Activated CD4-positive, alpha-beta T cell treated with anti-CD3 and anti-CD28 coated beads, Interleukin-2, amount 50 U/mL, for 1 hour (primary cell): ENCODE results near the gene LDHAL6A.
"Not testable (repeated sequence)": the region's sequence is repeated elsewhere in the genome, so short reads cannot be mapped to it uniquely, and the experiment has no call there.

Experiments
- DNase-seq: peaks from one replicate; pipeline ENCODE4 v3.0.0-alpha.2; 2020

LDHAL6A gene

DNA sequence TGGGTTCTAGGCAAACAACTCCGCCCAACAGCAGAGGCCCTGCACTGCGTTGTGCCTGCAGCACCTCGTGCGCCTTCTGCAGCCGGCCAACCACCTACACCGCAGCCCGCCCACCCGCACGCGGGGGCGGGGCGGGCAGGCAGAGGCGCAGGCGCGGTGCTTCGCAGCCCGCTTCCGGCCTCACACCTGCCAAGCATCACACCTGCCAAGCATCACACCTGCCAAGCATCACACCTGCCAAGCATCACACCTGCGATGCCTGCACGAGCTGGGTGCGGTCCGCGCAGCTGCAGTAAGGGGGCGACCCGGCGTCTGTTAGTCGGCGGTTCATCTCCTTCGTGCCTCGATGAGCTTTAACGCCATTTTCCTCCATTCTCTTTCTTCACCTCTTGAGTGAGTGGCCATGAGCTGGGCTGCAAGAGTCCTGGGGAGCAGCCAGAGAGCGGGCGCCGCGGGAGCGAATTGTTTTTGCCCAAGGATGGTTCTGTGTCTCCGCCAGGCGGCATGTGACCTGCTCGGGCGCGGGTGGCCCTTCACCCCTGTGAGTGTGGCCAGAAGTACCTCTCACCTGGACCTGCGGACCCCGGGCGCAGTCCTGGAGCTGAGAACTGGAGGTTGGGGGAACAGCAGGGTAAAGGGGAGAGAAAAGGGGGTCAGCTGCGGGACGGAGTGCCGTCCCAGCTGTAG, at the start of gene LDHAL6A:
Gene LDHAL6A (plus strand): TSS at position 171 of the 687 bp plus-strand sequence. CDS start 825 bp downstream, outside the sequence.
- no peak for DNase-seq

DNA sequence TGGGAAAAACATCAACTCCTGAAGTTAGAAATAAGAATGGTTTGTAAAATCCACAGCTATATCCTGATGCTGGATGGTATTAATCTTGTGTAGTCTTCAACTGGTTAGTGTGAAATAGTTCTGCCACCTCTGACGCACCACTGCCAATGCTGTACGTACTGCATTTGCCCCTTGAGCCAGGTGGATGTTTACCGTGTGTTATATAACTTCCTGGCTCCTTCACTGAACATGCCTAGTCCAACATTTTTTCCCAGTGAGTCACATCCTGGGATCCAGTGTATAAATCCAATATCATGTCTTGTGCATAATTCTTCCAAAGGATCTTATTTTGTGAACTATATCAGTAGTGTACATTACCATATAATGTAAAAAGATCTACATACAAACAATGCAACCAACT, 48.3 kb upstream of the LDHAL6A start:
- not testable (repeated sequence) for DNase-seq

DNA sequence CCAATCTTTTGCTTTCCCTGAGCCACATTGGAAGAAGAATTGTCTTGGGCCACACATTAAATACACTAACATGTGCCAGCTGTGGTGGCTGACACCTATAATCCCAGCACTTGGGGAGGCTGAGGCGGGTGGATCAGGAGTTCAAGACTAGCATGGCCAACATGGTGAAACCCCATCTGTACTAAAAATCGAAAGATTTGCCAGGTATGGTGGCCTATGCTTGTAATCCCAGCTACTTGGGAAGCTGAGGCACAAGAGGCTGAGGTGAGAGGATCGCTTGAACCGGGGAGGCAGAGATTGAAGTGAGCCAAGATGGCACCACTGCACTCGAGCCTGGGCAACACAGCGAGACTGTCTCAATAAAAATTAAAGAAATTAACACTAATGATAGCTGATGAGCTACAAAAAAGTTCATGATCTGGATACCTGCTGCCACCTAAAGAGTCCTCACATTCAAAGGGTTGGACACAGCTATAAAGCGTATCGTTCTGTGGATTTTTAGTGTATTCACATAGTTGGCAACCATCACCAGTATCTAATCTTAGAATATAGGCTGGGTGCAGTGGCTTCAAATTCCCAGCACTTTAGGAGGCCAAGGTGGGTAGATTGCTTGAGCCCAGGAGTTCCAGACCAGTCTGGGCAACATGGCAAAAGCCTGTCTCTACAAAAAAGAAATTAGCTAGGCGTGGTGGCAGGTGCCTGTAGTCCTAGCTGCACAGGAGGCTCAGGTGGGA, 46.9 kb upstream of the LDHAL6A start:
- no peak for DNase-seq

DNA sequence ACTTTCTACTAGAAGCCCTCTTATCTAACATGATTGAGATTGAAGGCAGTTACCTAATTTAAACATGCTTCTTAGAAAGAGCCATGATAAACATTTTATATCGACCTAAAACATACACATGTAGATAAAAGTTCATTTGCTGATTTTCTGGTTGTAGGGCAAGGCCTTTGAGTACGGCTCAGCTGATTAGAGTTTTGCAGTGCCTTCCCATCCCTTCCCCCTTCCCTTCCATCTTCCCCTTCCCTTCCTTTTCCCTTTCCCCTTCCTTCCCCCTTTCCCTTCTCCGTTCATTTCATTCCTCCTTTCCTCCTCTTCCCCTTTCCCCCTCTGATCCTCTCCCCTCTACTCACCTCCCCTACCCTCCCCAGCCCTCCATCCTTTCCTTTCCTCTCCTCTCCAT, 39.2 kb upstream of the LDHAL6A start:
- no peak for DNase-seq

DNA sequence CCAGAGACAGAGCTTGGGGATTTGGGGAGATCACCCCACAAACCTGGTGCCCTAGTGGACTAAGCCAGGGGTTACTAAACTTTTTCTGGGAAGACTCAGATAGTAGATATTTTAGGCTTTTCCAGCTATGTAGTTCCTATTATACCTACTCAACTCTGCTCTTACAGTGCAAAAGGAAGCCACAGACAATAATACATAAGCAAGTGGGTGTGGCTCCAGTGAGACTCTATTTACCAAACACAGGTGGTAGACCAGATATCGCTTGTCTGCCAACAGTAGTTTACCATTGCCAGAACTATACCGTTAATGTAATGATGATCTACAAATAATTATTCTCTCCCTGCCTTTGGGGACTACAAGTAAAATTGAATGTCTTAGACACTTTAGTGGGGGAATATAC, 36.6 kb upstream of the LDHAL6A start:
- DNase-seq: no peak

DNA sequence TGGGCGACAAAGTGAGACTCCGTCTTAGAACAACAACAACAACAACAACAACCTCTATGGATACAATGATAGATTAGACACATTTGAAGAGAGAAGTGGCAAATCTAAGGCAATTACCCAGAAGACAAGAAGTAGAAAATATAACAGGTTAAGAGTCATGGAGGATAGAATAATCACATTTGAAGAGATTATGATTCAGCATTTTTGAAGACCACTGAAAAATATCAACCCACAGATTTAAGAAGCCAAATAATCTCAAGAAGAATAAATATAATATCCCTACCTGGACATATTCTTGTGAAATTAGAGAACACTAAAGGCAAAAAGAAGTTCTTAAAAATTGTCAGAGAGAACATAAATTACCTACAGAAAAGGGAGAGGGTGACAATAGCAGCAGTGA, 35.6 kb upstream of the LDHAL6A start:
- DNase-seq: no peak

DNA sequence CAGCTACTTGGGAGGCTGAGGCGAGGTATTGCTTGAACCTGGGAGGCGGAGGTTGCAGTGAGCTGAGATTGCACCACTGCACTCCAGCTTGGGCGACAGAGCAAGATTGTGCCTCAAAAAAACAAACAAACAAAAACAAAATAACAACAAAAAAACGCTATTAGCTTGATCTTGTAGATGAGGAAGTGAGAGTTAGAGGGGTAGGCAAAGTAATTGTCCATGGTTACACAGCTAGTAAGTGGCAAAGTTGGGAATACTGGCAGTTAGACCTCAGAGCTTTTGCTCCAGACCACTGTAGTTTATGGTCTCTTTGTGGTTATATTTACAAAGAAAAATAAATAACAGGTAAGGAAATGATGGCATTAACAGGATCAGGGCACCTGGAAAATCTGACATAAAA, 28.4 kb upstream of the LDHAL6A start:
- DNase-seq: no peak

DNA sequence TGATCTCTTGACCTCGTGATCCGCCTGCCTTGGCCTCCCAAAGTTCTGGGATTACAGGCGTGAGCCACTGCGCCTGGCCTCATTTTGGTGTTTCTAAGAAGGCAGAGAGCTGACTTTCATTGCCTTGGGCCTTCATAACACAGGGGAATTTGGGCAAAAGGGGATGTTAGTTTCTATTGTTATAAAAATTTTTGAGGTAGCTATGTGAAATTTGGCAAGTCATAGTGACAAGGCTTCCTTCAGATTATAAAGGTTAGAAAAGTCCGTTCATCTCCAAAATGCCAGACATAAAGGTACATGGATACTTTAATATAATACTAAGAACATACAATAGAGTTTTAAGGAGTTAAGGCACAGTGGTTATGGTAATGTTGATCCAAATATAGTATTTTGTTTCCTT, 26.3 kb upstream of the LDHAL6A start:
- DNase-seq: no peak

DNA sequence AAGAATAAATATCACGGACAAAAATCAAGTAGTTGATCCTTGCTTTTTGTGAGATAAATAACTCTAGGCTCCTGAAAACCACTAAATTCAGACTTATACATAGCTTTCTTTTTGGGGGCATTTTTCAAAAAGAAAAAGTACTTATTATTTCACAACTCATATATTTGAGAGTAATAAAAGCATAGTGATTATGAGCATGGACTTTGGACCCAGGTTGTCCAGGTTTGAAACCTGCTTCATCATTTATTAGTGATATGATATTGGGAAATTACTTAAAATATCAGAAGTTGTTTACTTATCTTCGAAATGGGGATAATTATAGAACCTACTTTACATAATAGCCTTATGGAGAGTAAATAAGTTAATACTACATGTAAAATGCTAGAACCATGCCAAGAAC, 17.0 kb upstream of the LDHAL6A start:
- no peak for DNase-seq

DNA sequence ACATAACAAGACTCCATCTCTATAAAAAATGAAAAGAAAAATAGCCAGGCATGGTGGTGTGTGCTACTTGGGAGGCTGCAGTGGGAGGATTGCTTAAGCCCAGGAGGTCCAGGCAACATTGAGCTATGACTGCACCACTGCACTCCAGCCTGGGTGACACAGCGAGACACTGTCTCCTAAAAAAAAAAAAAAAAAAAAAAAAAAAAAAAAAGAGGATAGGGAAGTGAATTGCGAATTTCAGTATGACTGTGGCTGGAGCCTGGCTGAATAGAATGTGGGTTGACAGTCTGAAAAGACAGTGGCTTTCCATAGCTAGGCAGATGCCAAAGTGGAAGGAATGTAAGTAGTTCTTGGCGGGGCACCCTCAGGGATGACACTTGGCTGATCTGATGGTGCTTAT, 6.4 kb upstream of the LDHAL6A start:
- DNase-seq: no peak

DNA sequence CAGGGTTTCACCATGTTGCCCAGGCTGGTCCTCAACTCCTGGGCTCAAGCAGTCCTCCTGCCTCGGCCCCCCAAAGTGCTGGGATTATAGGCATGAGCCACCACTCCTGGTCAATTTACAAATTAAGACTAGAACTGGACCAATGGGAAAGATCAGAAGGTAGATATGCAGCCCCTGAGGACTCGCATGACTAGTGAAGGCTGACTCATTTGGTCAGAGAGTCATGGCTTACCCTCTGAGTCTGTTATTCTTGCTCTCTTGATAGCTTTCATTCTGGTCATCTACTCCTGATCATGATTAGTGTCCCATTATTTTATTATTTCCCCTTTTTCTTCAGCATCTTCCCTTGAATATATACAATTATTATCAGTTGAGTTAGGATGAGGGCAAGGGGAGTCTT, 2.7 kb upstream of the LDHAL6A start:
- no peak for DNase-seq

DNA sequence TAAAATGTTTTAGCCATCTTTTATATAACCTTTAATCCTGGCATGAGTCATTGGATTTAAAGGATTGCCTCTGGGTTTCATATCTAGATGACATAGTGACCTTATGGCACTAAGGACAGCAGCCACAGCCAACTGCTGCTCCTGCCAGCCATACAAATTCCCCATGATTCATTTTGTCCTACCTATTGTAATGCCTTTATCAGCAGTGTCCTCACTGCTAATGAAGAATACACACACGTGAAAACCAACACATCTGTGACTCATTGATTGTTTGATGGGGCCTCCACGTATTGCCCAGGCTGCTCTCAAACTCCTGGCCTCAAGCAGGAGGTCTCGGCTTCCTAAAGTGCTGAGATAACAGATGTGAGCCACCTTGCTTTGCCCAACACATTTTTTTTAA, 1.8 kb downstream of the LDHAL6A start:
- DNase-seq: no peak

DNA sequence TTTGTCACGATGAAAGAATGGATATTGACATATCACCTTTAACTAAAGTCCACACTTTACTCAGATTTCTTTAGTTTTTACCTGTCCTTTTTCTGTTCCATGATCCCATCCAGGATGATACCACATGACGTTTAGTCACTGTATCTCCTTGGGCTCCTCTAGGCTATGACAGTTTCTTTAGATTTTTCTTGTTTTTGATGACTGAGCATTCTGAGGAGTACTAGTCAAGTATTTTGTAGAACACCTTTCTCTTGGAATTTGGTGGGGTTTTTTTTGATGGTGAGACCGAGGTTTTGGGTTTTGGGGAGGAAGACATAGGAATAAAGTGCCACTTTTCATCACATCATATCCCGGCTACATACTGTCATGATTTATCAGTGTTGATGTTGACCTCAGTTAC, 4.0 kb downstream of the LDHAL6A start:
- DNase-seq: no peak

DNA sequence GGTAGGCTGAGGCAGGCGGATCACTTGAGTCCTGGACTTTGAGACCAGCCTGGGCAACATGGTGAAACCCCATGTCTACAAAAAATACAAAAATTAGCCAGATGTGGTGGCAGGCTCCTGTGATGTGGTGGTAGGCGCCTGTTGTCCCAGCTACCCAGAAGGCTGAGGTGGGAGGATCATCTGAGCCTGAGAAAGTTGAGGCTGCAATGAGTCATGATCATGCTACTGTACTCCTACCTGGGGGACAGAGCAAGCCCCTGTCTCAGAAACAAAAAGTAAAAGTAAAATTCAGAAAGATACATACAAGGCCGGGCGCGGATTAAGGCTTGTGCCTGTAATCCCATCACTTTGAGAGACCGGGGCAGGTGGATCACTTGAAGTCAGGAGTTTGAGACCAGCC, 6.3 kb downstream of the LDHAL6A start:
- no peak for DNase-seq

DNA sequence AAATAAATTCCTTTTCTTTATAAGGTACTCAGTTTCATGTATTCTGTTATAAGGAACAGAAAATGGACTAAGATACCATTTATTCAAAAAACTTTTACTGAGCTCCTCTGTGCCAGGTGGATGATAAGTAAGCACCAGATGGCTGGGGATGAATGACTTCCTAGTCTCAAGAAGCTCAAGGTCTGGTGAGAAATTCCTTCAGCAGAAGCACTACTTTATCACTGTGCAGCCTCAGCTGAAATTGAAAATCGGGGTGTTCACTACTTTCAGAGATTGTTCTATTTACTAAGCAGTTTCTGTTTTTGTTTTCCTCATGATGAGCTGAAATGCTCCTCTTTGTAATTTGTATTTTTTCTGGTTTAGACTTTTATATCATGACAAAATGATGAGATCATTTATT, 7.8 kb downstream of the LDHAL6A start:
- no peak for DNase-seq

DNA sequence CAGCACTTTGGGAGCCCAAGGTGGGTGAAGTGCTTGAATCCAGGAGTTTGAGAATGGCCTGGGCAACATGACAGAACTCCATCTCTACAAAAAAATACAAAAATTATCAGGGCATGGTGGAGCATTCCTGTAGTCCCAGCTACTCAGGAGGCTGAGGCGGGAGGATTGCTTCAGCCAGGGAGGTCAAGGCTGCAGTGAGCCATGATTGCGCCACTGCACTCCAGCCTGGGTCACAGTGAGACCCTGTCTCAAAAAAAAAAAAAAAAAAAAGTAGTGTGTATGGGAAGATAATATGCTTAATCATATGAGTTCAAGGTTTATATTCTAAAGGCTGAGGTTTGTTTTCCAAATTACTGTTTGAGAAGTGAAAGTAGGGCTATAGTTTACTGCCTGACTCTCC, 10.7 kb downstream of the LDHAL6A start:
- no peak for DNase-seq

DNA sequence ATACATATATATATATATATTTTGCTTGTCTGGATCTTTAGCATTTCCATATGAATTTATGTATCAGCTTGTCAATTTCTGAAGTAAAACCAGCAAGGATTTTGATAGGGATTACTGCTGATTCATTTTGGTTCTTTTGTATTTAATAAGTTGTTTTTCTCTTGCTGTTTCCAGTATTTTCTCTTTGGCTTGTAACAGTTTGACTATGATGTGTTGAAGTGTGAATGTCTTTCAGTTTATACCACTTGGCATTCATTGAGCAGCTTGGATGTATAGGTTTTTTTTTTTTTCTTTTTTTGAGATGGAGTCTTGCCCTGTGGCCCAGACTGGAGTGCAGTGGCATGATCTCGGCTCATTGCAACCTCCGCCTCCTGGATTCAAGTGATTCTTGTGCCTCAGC, 12.4 kb downstream of the LDHAL6A start:
- DNase-seq: no peak

DNA sequence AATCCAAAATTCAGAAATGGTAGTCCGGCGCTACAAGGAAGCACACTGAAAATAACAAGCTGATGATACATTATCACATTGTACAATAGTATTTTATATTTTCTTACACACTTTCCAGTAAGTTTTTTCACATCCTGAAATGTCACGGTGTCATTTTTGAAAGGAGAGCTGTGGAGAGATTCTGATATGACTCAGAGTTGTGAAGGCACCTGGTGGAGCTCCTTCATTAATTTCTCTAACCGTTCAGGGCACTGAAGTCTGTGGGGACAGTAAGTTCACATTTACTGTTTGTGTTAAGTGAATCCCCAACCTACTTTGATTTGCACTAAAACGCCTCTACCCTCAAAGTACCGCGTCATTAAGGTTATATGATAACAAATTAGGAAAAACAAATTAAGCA, 13.3 kb downstream of the LDHAL6A start:
- DNase-seq: no peak

DNA sequence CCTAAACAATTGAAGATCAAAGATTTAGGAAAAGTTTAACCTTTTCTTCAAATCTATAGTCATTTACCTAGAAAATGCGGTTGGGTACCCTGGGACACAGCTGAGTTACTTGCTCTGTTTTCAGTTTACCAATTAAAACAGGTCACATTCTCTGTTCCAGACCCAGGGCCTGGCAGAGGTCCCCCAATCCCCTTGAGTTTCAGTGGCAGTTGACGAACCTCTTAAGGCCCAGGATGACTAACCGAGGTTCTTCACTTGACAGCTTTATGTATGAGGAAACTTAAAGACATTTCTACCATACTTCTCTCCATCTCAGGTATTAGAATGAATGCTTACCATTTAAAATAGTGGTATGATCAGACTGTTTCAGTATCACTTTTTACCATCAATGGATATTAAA, 16.3 kb downstream of the LDHAL6A start:
- DNase-seq: no peak

DNA sequence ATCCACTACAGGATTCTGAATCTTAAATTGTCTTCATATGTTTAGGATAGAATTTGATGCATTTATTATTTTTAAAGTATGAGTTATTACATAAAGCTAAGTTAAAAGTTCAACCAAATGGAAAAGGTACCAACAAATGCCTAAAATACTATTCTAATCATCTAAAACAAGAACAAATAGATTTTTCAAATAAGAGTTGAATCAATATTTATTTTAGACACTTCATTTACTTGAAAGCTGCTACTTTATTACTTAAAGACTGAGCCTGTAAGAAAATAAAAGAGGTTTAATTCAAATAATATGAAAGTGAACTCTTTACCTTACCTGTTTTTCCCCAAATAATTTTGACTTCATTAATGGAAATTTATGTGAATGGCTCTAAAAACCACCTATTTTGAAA, 16.9 kb downstream of the LDHAL6A start:
- DNase-seq: no peak

DNA sequence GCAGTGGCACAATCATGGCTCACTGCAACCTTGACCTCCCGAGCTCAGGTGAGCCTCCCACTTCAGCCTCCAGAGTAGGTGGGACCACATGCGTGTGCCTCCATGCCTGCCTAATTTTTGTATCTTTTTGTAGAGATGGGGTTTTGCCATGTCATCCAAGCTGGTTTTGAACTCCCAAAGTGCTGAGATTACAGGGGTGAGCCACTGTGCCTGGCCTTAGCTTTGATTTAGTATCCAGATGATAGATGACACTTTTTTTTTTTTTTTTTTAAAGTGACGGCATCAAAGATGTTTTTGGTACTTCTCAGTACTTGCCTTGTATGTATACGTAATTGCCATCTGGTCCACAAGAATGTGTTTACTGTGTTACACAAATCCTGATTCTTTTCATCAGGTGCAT, 23.4 kb downstream of the LDHAL6A start:
- DNase-seq: no peak

DNA sequence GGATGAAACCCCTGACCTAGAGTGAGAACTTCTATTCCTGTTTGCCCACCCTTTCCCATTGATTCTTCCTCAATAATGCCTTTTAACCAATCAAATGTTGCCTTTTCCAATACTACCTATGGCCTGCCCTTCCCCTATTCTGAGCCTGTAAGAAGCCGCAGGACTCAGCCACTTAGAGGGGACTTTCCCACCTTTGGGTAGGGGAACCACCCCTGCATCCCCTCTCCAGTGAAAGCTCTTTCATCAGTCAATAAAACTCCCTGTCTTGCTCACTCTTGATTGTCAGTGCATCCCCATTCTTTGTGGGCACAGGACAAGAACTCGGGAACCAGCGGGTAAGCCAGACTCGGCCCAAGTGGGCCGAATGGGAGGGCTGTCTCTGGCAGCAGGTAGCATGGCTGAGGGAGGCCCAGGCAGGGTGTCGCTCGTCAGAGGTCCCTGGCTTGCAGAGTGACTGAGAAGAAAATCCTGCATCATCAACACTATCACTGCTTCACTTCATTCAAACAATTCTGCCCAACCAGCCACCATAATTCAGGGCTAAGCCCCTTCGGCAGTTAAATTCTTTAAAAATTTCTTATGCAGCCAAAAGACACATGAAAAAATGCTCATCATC, 30.4 kb downstream of the LDHAL6A start:
- DNase-seq: no peak

DNA sequence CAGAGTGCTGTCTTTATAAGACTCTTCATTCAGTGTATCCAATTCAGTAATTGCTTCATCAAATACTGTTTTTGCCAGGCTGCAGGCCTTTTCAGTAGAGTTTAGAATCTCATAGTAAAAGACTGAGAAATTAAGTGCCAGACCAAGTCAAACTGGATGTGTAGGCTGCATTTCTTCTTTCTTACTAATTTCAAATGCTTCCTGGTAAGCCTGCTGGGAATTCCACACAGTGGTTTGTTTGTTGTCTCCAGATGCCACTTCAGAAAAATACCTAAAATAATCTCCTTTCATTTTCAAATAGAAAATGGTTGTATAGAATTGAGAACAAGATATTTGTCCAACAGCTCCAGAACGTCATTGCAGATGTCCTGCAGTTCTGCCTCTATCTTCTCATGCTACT, 34.7 kb downstream of the LDHAL6A start:
- DNase-seq: no peak

DNA sequence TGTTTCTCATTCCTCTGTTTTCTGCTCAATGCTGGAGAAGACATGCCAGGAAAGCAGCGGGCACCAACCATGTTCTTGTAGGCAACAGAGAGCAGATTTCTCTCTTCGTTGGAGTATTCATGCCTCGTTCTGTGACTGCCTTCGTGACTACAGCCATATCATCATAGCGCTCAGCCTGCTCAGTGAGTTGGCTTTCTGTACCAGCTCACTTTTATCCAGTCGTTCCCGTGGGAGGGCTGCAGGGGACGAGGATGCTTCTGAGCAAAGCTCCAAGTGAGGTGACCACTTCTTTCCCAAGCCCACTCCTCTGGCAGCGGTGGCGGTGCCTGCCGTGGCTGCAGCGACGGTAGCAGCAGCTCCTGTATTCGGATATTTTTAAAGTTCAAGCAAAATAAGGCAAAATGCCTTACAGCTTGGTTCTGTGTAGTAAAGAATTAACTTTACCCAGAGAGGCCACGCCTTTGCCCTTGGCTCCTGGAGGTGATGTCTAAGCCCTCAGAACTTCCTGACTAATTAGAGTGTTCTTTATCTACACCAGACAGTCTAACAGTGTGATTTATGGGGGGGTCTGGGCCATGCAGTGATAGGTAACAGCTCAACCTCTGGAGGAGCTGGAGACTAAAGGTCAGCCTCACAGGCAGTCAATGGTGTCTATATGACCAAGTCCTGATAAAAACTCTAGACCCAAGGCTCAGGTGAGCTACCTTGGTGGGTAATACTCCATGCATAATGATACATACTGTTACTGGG, 35.3 kb downstream of the LDHAL6A start:
- DNase-seq: no peak
